K562 (cell line): ENCODE results near the gene CYP2E1. TPM values are rescaled to one million over a fixed set of nuclear protein-coding genes. Genes with fewer than 3 reads are reported as not detected.

Experiments used
- ATAC-seq: fragments of 200-7000 bp; cut with Tn5 transposase; 3 replicates; pipeline ENCODE4 v1.9.1; 2020; ENCODE audit warnings: moderate library complexity
- BruUV-seq: library from RNA; stranded (reverse); fragments of 400-500 nt; replicated peaks from 2 replicates; lab custom pipeline; 2021; lab: Mats Ljungman, UMichigan
- CTCF ChIA-PET: fragments of 300-600 bp; formaldehyde crosslinking; extraction: SDS; loops from one replicate; lab custom pipeline; 2021; ENCODE audit warnings: low intra/inter-chr PET ratio; lab: Yijun Ruan, JAX
- POLR2A ChIA-PET: fragments of 300-600, 350-650 bp; sonication (Branson Sonifier 250); formaldehyde crosslinking; extraction: SDS; loops from one replicate; lab custom pipeline; 2021; ENCODE audit warnings: antibody characterized with exemption, inconsistent platforms; lab: Yijun Ruan, JAX
- DNase-seq, 4 experiments: peaks; one replicate each; pipeline versions ENCODE4 v3.0.0 to v3.0.0-alpha.2; 2011 to 2018; ENCODE audit warnings: low spot score in 3 of 4, mixed read lengths in 3 of 4; ENCODE audit errors: extremely low read depth in 1 of 4
- FAIRE-seq: peaks from 2 replicates; lab custom pipeline; 2011; peaks lifted over from hg19 to GRCh38; lab: Jason Lieb, UNC
- H2AFZ ChIP-seq: 2 replicates; pipeline ENCODE4 v1.6.0; 2011; ENCODE audit warnings: low read depth, low read length, control low read depth, inconsistent platforms
- H3K27ac ChIP-seq: fragments of 200-600 bp; 3 replicates; pipeline ENCODE4 v1.8.0; 2011; ENCODE audit warnings: low read depth, mild to moderate bottlenecking, control low read depth, inconsistent platforms, low read length, moderate library complexity, mixed read lengths; ENCODE audit errors: extremely low read depth
- H3K27me3 ChIP-seq, 2 experiments: fragments of 300-600 bp in 1 of 2; 2 replicates in 1 of 2; 3 replicates in 1 of 2; pipeline versions ENCODE4 v1.6.0 to v1.8.0; 2011; ENCODE audit warnings: inconsistent platforms in 2 of 2, low read length in 2 of 2, mild to moderate bottlenecking in 1 of 2, mixed read lengths in 1 of 2, moderate library complexity in 1 of 2; ENCODE audit not compliant: control insufficient read depth in 2 of 2, insufficient read depth in 2 of 2
- H3K36me3 ChIP-seq: fragments of 300-600 bp; 3 replicates; pipeline ENCODE4 v1.8.0; 2011; ENCODE audit warnings: mild to moderate bottlenecking, low read length, inconsistent platforms; ENCODE audit not compliant: control insufficient read depth, insufficient read depth
- H3K4me1 ChIP-seq, 2 experiments: fragments of 200-600 bp in 1 of 2; replicated peaks in 1 of 2; 2 replicates in 1 of 2; 3 replicates in 1 of 2; pipeline versions ENCODE4 v1.5.1 to v1.8.0; 2011; ENCODE audit warnings: inconsistent platforms in 2 of 2, low read length in 2 of 2, mild to moderate bottlenecking in 1 of 2, mixed read lengths in 1 of 2, moderate library complexity in 1 of 2; ENCODE audit not compliant: control insufficient read depth in 2 of 2, insufficient read depth in 2 of 2
- H3K4me2 ChIP-seq: 2 replicates; pipeline ENCODE4 v1.6.1; 2011; ENCODE audit warnings: low read length, control low read depth, inconsistent platforms, mixed read lengths; ENCODE audit not compliant: insufficient read depth
- H3K4me3 ChIP-seq: fragments of 200-600 bp; sonication (generic), shearing (Covaris generic); 2 replicates; pipeline ENCODE4 v1.5.1; 2016; ENCODE audit warnings: control low read depth, inconsistent platforms
- H3K79me2 ChIP-seq: fragments of 200-600 bp; 3 replicates; pipeline ENCODE4 v1.8.0; 2011; ENCODE audit warnings: low read length, inconsistent platforms; ENCODE audit not compliant: control insufficient read depth, insufficient read depth
- H3K9ac ChIP-seq, 2 experiments: 2 replicates each; pipeline versions ENCODE4 v1.6.0 to v1.6.1; 2011; ENCODE audit warnings: low read depth in 2 of 2, low read length in 2 of 2, control low read depth in 1 of 2, inconsistent platforms in 1 of 2, mild to moderate bottlenecking in 1 of 2, mixed read lengths in 1 of 2; ENCODE audit not compliant: insufficient read depth in 1 of 2
- H3K9me1 ChIP-seq: one replicate; pipeline ENCODE4 v1.6.0; 2011; ENCODE audit warnings: inconsistent platforms, mild to moderate bottlenecking, low read length, moderate library complexity; ENCODE audit not compliant: control insufficient read depth, insufficient read depth
- H3K9me3 ChIP-seq: replicated peaks from 2 replicates; pipeline ENCODE4 v1.5.1; 2011; ENCODE audit warnings: low read depth, low read length, inconsistent platforms; ENCODE audit not compliant: control insufficient read depth, insufficient read depth
- H4K20me1 ChIP-seq: replicated peaks from 2 replicates; pipeline ENCODE4 v1.6.1; 2011; ENCODE audit warnings: low read length, inconsistent platforms, mixed read lengths; ENCODE audit not compliant: control insufficient read depth, insufficient read depth
- BMI1 ChIP-seq: fragments of 150-350 bp; IDR thresholded peaks from 2 replicates; pipeline ENCODE4 v1.6.1; 2014; ENCODE audit warnings: low read length
- DLX4 ChIP-seq: fragments of 250-450 bp; sonication (Bioruptor Pico); IDR thresholded peaks from 2 replicates; pipeline ENCODE4 v1.6.1; 2021; ENCODE audit warnings: mild to moderate bottlenecking
- ETV5 ChIP-seq: sonication (generic); formaldehyde crosslinking; IDR thresholded peaks from 2 replicates; pipeline ENCODE4 v1.4.0; 2020; ENCODE audit warnings: low read depth, mild to moderate bottlenecking, missing genetic modification reagents
- GMEB1 ChIP-seq: fragments of 250-450 bp; sonication (Bioruptor Pico); IDR thresholded peaks from 2 replicates; pipeline ENCODE4 v1.4.0; 2020; ENCODE audit warnings: mild to moderate bottlenecking
- IRF2 ChIP-seq: sonication (generic); formaldehyde crosslinking; IDR thresholded peaks from 2 replicates; pipeline ENCODE4 v1.8.1; 2022; ENCODE audit warnings: mild to moderate bottlenecking, missing genetic modification reagents
- KLF13 ChIP-seq: fragments of 450-650 bp; IDR thresholded peaks from 2 replicates; pipeline ENCODE4 v1.6.1; 2016; ENCODE audit warnings: missing genetic modification characterization, low read depth, mild to moderate bottlenecking, missing compliant biosample characterization, moderate library complexity, borderline replicate concordance
- SMARCC2 ChIP-seq: fragments of 450-650 bp; IDR thresholded peaks from 2 replicates; pipeline ENCODE4 v1.6.1; 2017; ENCODE audit warnings: antibody characterized with exemption, moderate library complexity, mild to moderate bottlenecking, low read depth
- TCF7L2 ChIP-seq: fragments of 150-350 bp; IDR thresholded peaks from 2 replicates; pipeline ENCODE4 v1.6.1; 2016; ENCODE audit warnings: low read depth, mild to moderate bottlenecking, low read length, moderate library complexity
- ZBTB2 ChIP-seq: fragments of 450-650 bp; IDR thresholded peaks from 2 replicates; pipeline ENCODE4 v1.6.1; 2016; ENCODE audit warnings: antibody characterized with exemption
- ZNF408 ChIP-seq: fragments of 250-450 bp; sonication (Bioruptor Pico); IDR thresholded peaks from 2 replicates; pipeline ENCODE4 v1.4.0; 2020; ENCODE audit warnings: low read depth, mild to moderate bottlenecking, moderate library complexity
- WGBS: fragments of 100-300 bp; shearing (Covaris generic); methylation state at CpG from one replicate; pipeline ENCODE4 v1.1.6; 2016; ENCODE audit warnings: low coverage, mixed read lengths; ENCODE audit not compliant: insufficient coverage; ENCODE audit errors: missing lambda C conversion rate; 5-methylcytosine and 5-hydroxymethylcytosine counted together
- in situ Hi-C: fragments of 300-500 bp; cut with MboI; formaldehyde crosslinking; loops from 4 replicates; pipeline ENCODE4 v1.15.0; 2018; ENCODE audit warnings: inconsistent platforms, mixed read lengths
- intact Hi-C: fragments of 100-400 bp; cut with micrococcal nuclease; formaldehyde crosslinking; loops from 2 replicates; pipeline ENCODE4 v1.14.2; 2022
- polyA plus RNA-seq, 8 experiments: library from polyadenylated mRNA; depleted of rRNA in 4 of 8; stranded (reverse) in 5 of 8; unstranded in 3 of 8; fragments of >200 nt; fragmentation: Nextera tagmentation in 2 of 8; fragmentation: Illumina TruSeq in 1 of 8; extraction: Ambion mirVana in 2 of 8; extraction: Trizol in 1 of 8; gene quantifications; 2 replicates each; pipeline versions ENCODE4 v1.2.1 to v1.2.3, GENCODE V29; 2011 to 2014; ENCODE audit warnings: inconsistent platforms in 1 of 8, missing spikeins in 1 of 8
- total RNA-seq, 7 experiments: library from RNA; depleted of rRNA in 6 of 7; stranded (reverse); fragments of >200 nt in 6 of 7; fragmentation: Illumina TruSeq in 2 of 7; extraction: Trizol in 2 of 7; gene quantifications; 2 replicates each; pipeline versions ENCODE4 v1.2.1 to v1.2.3, GENCODE V29; 2011 to 2021; ENCODE audit warnings: low replicate concordance in 1 of 7

CYP2E1 gene
- total and polyA plus RNA-seq, 9 of the 15 experiments (the other 6 are each of a cell fraction or from before 2014, with no cell fraction given): 0.07 to 1.6 (median 0.19) TPM; not detected in 2

- no peak overlapping the region for H3K27ac ChIP-seq
- H3K4me1 ChIP-seq: peaks cover 0 to 14% of the 10 kb centered on the region in 2 experiments; a peak in 3 of 5 replicates
- ChIA-PET CTCF (no interaction called here), POLR2A (interaction anchor here (0.7 kb wide), 1 partner anchor 26 kb away, joined by 3 read pairs; no protein-coding TSS in a partner anchor)
- no peak overlapping the region for H3K9ac ChIP-seq
- H3K9me1 ChIP-seq: no peaks in the 10 kb centered on the region
- FAIRE-seq (no peak), DNase-seq (no peak), ATAC-seq (no peak)
- no peak overlapping the region for H3K4me3 ChIP-seq
- no peaks in the 10 kb centered on the region for H4K20me1 ChIP-seq
- H3K27me3 ChIP-seq: peaks cover 8 to 31% of the 10 kb centered on the region in 2 experiments; a peak in 4 of 5 replicates
- BruUV-seq: no TSS peak
- WGBS: 0% methylated on average over 9 of the region's 9 CpGs
- no peaks in the 10 kb centered on the region for H3K79me2 ChIP-seq
- H3K36me3 ChIP-seq: no peaks in the 10 kb centered on the region
- TF ChIP-seq ZNF408 (CRISPR knock-in tag) (no peak), IRF2 (CRISPR knock-in tag) (no peak), DLX4 (CRISPR knock-in tag) (no peak), KLF13 (tag) (no peak)
- intact Hi-C loops: no loop called here
- no peaks in the 10 kb centered on the region for H3K9me3 ChIP-seq
- H3K4me2 ChIP-seq: no peak overlapping the region
- in situ Hi-C loops: no loop called here
- no peak overlapping the region for H2AFZ ChIP-seq
Observed at GRCh38 chr10:133523631-133524203, 3.4 kb upstream of the CYP2E1 start.

- in situ Hi-C loops (no loop called here), intact Hi-C loops (no loop called here)
- ChIA-PET CTCF (no interaction called here), POLR2A (no interaction called here)
- Histone ChIP-seq H3K4me3 (no peak overlapping the region), H3K79me2 (no peaks in the 10 kb centered on the region), H4K20me1 (no peaks in the 10 kb centered on the region), H3K4me2 (no peak overlapping the region), H3K27ac (no peak overlapping the region), H2AFZ (no peak overlapping the region), H3K36me3 (no peaks in the 10 kb centered on the region), H3K9me3 (no peaks in the 10 kb centered on the region), H3K27me3 (peaks cover 20 to 48% of the 10 kb centered on the region in 2 experiments; a peak in 4 of 5 replicates), H3K9me1 (no peaks in the 10 kb centered on the region), H3K9ac (no peak overlapping the region), H3K4me1 (peaks cover 0 to 20% of the 10 kb centered on the region in 2 experiments; a peak in 3 of 5 replicates)
- DNase-seq (no peak), ATAC-seq (no peak), FAIRE-seq (no peak)
- WGBS: 1% methylated on average over 7 of the region's 7 CpGs
- BruUV-seq: no TSS peak
- TF ChIP-seq ZBTB2 (no peak), BMI1 (no peak), SMARCC2 (no peak), TCF7L2 (no peak), GMEB1 (no peak), ETV5 (CRISPR knock-in tag) (no peak)
Observed at GRCh38 chr10:133525444-133525843, 1.7 kb upstream of the CYP2E1 start.
